Measurements from ENCODE around the gene NIT1.

The NIT1 gene, protein sequence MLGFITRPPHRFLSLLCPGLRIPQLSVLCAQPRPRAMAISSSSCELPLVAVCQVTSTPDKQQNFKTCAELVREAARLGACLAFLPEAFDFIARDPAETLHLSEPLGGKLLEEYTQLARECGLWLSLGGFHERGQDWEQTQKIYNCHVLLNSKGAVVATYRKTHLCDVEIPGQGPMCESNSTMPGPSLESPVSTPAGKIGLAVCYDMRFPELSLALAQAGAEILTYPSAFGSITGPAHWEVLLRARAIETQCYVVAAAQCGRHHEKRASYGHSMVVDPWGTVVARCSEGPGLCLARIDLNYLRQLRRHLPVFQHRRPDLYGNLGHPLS

DNA sequence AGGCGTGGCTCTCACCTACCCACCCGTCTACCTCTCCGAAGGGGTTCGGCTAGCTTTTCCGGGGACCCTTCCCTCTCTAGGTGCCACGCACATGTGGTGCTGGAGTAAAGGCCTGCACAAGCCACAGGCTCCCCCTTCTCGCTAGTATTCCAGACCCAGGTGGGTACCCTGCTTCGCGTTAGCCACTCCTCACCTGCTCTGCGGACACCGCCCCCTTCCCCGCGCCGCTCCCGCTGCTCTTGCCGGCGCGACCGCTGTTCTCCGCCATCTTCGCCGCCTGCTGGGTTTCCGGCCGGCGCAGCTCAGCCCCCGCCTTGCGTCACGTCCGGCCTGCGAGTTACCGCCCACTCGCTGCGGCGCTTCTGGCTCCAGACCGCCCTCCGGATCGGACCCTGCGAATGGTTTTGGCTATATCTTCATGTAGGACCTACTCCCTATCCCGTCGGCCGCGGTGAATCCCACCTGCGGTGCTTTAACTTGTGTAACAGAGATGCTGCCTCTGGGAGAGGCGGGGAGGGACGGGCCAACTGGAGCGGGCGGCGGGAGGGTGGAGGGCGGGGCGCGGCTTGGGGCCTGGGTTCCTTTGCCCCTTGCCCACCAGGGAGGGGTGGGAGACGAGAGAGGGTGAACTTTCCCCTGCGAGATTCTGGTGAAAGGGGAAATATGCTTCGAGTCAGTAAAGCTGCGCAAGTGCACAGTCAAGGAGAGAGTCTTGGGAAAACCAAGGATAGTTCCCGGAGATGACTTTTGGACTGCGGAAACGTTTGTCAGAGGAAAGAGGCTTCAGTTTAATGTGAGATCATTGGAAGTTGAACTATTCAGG is at the start of gene NIT1, which contains the start of gene PFDN2:
Gene NIT1, plus strand, starts transcription at position 347 of the 823 bp plus-strand sequence. Its CDS starts 72 bp downstream, at position 419.
Gene PFDN2, minus strand, starts transcription at position 279 of the 823 bp plus-strand sequence. Its CDS starts 11 bp downstream, at position 268.
- DNase-seq, result peak; percentile 88

DNA sequence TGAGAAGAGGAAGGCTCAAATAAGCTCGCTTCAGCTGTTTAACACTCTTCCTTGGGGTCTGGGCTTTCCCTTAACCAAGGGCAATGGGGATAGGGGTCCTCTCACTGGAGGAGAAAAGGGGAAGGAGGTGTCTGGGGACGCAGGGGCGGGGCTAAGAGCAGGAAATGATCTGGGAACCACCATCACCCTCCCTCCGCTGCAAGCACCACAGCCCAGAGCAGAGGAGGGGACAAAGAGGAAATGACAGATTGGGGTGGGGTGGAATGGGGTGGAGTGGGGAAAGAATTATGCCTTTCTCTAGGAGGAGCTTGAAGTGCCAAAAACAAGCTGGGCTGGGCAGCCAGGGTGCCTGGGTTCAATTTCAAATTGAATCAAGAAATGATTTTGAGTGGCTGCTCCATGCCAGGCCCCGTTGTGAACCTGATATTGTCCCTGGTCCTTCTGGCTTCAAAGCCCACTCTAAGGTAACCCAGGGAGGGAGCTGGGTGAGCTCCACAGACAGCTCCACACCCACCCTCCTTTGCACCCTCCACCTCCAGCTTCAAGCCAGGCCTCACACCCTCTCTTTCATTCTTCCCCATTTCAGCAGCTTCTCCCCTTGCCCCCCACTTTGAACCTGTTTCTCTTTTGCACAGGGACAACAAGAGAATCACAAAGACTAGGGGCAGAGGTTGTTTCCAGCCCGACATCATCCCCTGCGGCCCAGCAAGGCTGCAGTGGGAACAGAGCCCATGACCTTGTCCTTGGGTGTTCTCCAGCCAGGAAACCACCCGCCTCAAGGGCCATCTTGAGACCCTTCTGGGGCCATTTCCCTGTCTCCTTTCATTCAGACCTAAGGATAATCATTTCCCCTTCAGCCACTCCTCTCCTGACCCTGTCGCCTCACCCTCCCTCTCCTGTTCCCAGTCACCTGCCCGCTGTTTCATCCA is 49.3 kb upstream of the NIT1 start:
- DNase-seq, result peak; percentile 78

DNA sequence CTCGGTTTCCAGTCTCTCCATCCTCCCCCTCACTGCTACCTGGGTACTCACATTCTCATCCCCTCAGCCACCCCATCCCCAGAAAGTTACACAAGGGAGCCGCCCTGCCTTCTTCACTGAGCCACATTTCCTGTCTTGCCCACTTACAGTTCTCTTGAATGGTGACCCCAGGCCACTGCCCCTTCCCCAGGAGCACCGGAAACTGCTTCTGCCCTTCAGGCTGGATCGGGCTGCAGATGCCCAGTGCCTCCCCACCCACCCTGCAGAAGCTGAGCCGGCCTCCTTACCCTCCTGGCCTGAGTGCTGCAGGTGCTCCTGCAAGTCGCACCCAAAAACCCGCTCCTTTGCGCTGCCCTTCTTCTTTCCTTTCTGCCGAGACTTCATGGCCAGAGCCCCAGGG is 48.7 kb upstream of the NIT1 start:
- DNase-seq, result peak; percentile 12

DNA sequence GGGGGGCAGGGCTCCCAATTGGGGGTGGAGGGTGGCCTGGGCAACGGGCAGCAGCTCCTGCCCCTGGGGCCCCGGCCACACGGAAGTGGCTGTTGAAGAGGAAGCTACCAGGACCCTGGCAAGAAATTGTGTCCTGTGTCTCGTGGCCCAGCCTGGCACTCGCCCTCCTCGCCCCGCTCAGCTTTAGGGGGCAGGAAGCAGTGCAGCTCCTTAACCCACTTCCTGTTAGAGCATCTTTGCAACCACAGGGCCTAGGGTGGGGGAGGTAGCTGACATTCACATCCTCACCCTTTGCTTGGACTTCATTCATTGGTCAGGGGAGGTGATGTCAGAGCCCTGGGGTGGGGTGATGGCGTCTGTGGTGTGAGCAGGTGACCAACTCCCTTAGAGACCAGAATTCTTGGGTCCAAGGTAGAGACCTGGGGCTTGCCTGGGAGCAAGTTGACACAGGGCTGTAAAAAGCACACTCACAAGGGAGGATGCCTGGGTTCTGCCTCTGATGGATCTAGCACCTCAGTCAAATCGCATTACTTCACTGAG is 48.1 kb upstream of the NIT1 start, which contains the start of gene ARHGAP30:
Gene ARHGAP30, minus strand, starts transcription at position 161 of the 540 bp plus-strand sequence. CDS start 267 bp downstream, outside the sequence.
- DNase-seq, result peak; percentile 80

DNA sequence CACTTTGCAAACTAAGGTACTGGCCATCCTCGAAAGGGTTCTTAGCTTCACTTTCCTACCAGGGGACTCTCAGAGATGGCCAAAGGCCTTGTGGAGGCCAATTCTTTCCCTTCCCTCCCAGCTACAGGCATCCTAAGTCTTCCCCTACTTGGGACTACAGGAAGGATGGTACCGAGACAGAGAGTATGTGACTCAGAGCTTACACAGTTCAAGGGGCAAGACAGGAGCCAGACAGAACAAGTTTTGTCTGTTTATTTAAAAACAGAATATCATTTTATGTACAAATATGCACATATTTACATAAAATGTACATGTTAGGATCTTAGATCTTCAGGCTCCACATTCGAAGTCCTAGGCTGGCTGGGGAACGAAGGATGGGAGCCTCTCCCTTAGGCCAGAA is 47.1 kb upstream of the NIT1 start:
- no peak for DNase-seq

DNA sequence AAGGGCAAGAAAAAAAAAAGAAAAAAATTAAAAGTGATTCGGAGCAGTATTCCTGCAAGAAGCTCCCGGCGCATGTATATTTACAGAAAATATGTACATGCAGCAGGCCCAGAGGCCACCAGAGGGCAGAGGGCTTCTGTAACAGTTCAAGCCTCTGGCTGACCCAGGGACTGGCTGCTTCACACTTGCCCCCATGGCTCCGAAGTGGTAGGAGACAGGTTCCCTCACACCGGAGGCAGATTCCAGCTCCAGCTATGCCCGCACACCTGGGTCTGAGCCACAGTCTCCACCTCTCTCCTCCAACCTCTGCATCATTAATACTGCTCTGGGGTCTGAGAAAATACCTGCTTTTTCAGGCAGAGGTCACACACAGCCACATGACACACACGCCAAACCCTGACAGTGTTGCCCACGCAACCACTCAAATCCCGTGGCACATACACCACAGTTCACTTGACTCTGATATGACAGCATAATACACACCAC is 46.0 kb upstream of the NIT1 start:
- peak; percentile 46 for DNase-seq

DNA sequence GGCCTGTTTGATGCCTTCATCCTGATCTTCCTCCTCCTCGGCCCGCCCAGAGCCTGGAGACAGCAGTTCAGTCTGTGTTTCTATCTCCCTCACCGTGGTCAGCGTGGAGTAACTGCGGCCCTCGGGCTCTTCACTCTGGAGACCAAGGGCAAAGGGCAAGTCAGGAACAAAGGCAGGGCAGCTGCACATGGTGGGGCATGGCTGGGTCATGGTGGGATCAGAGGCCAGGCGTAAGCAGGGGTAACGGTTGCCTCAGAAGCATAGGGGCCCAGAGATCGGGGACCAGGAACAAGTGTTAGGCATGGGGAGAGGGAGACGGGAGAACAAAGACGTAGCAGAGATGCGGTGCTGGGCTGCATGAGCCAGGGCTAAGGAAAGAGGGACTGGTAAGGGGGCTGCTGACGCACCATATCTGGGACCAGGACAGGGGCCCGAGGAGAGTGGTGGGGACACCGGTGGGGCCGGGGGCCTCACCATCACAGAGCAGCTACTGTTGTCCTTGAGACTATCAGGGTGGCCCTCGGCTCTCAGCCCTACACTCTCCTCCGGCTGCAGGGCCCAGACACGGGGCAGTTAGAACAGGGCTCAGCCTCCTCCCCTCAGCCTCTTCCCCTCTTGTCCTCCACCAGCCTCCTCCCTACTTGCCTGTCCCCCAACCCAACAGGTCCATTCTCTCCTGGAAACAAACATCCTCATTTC is 45.0 kb upstream of the NIT1 start:
- DNase-seq, result no peak

DNA sequence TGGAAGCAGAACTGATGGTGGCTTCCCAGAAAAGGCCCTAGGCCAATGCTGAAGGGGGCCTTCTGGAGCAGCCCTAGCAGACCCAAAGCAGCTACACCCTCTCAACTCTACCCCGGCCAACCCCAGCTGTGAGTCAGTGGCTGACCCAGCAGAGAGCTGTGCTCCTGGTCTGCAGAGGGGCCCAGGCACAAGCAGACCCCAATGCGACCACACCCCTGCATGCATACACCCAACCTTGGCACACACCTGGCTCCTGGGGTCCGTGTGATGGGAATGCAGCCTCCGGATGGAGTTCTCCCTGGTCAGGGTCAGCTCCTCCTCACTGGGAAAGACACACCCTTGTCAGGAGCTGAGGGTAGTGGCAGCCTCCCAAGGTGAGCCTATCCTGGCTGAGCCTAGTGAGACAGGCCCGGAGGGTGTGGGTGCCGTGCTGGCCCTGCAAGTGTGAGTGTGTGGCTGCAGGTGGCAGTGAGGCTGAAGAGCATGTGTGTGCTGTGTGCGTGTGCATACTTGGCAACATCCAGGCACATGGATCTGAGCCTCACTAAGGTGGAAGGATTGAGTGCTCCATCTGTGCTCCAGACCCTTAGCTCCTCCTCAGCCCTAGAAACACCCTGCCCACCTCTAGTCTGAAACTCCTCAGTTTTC is 44.3 kb upstream of the NIT1 start:
- DNase-seq, result no peak

DNA sequence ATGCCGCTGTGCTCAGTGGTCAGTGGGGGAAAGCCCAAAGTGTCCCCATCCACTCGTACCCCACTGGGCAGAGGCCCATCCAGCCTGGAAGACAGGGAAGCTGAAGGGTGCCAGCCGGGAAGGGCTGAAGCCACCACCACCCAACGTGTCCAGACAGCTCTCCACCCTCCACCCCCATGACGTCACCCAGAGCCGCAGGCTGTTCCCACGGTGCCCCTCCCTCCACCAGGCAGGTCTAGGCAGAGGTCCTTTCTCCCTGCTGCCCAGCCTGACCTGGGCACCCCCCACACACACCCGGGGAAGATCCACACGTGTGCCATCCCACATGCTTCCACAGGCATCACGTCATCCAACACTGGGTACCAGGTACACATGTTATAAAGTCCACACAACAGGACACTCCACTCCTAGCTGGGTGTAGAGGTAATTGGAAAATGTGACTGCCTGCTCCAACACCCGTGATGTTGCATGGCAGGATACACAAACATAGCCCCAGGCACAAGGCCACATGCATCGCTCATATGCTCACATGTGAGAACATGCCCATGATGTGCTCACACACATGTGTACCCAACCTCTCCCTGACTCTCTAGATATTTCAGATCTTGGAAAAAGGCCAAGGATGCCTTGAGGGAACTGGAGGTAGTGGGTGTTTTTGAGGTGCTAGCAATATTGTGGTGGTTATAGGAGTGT is 43.1 kb upstream of the NIT1 start:
- no peak for DNase-seq

DNA sequence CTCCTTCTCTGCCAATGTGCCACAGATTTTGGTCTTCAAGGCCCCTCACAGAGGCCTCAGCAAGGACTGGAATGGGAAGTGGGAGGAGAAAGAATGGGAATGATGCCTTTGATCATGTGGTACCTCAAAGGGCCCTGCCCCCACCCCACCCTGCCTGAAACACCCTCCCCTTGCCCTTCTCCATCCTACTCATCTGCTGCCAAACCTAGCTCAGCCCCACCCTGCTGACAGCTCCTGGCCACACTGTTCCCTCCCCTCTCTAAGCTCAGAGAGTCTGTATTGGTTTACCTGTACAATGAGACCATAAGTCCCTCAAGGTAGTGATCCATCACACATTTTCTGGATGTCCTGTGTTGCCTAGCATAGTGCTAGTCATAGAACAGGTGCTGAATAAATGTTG is 41.5 kb upstream of the NIT1 start:
- no peak for DNase-seq

DNA sequence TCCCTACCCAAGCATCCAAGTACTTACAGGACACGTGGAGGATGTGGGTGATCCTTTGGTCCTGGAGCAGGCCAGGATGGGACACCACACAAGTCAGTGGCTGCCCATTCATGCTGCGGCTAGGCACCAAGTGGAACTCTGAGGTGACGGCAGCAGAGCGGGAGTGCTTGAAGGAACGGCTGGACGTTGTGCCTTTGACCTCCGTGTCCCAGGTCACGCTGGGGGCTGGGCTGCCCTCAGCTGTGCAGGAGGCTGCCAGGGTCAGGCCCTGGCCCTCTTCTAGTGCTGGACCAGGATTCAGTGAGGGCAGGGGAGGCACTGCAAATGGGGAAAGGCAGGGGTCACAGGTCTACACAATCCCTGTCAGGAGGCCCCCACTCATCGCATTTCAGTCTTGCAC is 40.5 kb upstream of the NIT1 start:
- DNase-seq, result no peak

DNA sequence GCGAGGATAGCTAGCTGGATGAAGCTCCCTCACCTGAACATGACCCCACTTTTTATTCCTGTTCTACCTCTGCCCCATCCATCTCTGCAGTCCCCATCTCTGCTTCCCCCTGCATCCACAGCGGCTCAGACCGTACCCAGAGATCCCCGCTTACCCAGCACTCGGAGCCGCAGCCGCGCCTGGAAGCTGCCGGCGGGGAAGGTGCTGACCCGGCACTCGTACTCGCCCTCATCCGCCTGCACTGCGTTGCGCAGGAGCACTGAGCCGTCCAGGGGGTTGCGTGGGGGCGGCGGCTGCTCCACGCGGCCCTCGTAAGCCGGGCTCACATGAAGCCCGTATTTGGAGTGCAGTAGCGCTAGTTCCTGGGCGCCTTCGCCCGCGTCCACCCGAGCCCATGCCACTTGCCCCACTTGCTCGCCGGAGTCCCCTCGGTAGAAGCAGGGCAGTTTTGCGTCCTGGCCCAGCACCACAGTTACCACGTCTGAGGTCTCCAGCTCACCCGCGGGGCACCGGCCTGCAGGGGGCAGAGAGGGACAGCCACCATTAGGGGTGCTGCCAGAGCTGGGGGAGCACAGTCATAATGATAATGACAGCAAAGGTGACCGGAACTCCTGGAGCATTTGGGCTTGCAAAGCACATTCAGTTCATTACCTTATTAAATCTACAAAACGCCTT is 38.3 kb upstream of the NIT1 start:
- DNase-seq, result no peak

DNA sequence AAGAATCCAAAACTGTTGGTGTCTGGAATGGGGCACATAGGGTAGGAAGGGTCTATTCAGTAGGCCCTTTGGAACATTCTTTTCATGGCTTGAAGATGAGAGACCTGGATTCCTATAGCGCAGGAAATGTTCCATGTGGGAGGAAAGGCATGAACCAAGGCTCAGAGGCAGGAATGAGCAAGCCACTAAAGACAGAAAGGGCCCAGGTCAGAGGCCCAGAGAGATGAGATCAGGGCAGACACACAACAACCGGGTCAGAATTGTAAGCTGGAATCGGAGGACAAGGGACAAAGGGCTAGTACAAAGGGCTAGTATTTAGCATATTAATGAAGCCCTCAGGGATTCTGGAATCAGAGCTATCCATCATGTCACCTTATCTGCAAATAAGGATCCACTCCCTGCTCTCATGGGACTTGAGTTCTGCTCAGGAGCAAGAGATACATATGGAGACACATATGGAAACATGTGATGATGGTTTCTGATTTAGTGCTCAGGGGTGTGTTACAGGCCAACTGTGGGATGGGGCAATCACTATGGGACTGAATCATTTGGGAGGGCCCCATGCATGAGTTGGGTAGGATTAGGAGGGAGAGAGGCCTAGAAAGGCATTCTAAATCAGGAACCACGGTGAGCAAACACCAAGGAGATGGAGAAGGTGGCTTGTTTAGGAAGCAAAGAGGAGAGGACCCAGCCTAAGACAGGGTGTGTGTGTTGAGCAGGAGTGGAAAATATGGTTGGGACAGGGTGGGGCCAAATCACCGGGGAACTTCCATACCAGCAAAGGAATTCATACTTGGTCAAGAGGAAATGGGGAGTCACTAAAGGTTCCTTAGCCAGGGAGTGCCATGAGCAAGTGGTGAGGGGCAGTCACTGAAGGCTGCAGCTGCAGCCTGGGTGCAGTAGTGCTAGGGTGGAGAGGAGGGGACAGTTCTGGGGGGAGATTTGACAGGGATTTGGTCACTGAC is 37.2 kb upstream of the NIT1 start:
- DNase-seq, result no peak

DNA sequence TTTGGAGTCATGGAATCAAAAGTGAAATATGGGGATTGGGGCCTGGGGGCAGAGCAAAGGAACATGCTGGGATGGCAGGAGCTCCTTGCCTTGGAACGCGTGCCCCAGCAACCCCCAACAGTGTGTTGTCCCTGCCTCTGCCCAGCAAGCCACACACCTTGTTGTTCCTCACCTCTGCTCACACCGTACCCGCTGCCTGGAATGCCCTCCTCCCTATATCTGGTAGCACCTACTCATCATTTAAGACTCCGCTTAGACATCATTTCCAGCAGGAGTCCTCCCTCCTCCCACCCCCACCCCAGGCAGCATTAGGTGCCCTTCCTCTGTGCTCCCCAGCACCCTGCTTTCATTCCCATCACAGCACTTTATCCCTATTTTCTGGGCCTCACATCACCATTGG is 36.4 kb upstream of the NIT1 start:
- DNase-seq, result no peak

DNA sequence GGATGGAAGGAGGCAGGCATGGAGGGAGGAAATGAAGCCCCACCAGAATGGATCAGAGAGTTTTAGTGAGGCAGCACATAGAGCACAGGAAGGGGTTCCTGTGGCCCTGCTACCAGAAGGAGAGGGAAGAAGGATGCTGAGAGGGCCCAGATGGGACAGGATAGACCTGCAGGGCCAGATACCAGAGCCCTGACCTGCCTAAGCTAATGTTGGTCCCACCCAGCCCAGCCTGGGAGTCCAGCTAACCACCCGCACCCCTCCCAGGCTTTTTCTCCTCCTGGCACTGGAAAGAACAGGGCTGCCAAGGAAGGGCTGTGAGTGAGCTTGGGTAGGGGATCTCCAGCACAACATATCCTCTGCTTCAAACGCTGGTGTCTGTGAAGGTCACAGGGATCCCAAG is 35.4 kb upstream of the NIT1 start:
- DNase-seq, result no peak

DNA sequence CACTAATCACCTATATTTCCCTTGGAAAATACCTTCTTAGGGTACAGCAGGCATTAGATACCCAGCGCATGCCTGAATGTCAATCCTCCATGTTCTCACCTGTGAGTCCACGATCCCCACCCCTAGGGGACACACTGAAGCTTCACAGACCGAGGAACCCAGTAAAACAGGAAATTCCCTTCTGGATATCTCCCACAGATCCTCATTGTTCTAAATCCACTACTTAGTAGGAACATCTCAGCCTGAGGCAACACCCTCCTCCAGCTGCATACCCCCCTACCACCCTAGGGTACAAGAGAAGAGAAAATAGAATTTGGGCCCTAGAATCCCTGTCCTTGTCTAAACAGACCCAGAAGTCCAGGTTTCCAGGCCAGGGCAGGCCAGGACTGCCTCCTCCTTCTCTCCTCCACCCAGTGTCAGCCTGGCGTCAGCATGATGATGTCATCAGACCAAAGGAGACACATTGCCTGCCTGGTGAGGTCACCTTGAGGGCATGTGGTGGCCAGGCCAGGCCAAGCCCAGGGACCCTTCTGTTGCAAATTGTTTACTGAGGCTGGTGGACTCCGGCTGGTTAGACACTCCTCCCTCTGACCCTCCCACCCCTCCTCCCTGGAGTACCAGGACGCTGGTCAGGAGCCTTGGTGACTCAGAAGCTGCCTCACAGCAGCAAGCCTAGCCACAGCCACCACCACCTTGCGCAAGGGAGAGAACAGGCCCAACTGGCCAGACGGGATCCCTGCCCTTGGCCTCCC is 34.7 kb upstream of the NIT1 start:
- no peak for DNase-seq

DNA sequence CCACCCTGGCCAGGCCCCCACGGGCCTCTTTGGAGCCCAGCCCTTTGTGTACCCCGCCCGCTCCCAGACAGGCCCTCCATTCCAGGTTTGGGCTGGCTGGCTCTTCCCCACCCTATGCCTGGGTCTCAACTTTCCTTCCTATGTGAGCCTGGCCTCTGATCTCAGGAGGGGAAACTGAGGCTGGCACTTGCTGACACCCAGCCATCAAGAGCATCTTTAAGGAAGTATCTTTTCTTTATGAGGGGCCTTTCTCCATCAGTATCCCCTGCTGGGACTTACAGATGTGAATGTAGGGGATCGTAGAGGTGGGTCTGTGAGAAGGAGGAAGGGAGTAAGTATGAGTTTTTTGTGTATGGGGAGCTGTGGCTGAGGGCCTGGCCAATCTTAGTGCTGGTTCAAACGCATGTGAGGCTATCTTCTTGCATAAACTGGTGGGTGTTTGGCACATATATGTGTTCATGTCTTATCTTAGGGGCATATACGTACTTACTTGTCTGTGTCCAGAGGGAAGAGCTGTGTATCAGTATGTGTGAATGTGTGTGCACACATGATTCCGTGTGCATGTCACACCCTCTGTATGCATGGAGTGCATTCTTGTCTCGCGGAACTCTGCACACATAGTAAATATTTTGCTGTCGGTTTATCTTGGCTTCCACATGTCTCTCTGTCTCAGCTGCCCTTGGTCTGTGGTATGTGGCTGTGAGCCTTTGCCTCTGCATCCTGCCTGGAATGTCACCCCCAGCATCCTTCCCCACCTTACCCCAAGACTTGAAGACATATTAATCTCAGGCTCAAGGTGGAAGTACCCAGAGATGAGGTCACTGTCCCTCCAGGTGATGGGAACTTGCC is 33.9 kb upstream of the NIT1 start:
- DNase-seq, result no peak
